Tibial nerve (tissue), 4 donors: ENCODE measurements around the gene STXBP4. TPM values are rescaled to one million over a fixed set of nuclear protein-coding genes. Genes with fewer than 3 reads are reported as not detected.

ENCODE experiments used
- DNase-seq, 2 donors: peaks; one replicate each; pipeline ENCODE4 v3.0.0-alpha.2; 2019; ENCODE audit warnings: low spot score in 2 of 2
- H3K27ac ChIP-seq, 4 donors: fragments of 200-600 bp; sonication (generic) in 3 of 4; one replicate each; pipeline ENCODE4 v1.5.1; 2017 to 2019; ENCODE audit warnings: mild to moderate bottlenecking in 1 of 4
- H3K27me3 ChIP-seq, 2 donors: fragments of 200-600 bp; sonication (generic) in 1 of 2; one replicate each; pipeline versions ENCODE4 v1.5.1 to v1.6.0; 2017 to 2019
- H3K36me3 ChIP-seq, 3 donors: fragments of 200-600 bp; sonication (generic); one replicate each; pipeline ENCODE4 v1.5.1; 2018 to 2019
- H3K4me1 ChIP-seq, 4 donors: fragments of 200-600 bp; sonication (generic) in 3 of 4; one replicate each; pipeline ENCODE4 v1.5.1; 2017 to 2019
- H3K4me3 ChIP-seq, 4 donors: fragments of 200-600 bp; sonication (generic) in 3 of 4; one replicate each; pipeline ENCODE4 v1.5.1; 2017 to 2019; ENCODE audit warnings: mild to moderate bottlenecking in 1 of 4, moderate library complexity in 1 of 4
- H3K9me3 ChIP-seq, 4 donors: fragments of 200-600 bp; sonication (generic) in 3 of 4; one replicate each; pipeline ENCODE4 v1.5.1; 2017 to 2019
- CTCF ChIP-seq, 5 experiments: fragments of 200-600 bp in 3 of 5; fragments of 450-650 bp in 2 of 5; sonication (generic) in 3 of 5; IDR thresholded peaks; one replicate each; pipeline ENCODE4 v1.5.1; 2016 to 2019; ENCODE audit warnings: antibody characterized with exemption in 5 of 5, mild to moderate bottlenecking in 3 of 5, moderate library complexity in 2 of 5
- EP300 ChIP-seq, 2 donors: sonication (generic); formaldehyde crosslinking; IDR thresholded peaks; one replicate each; pipeline ENCODE4 v1.6.1; 2017; ENCODE audit warnings: antibody characterized with exemption in 2 of 2, mild to moderate bottlenecking in 1 of 2
- POLR2A ChIP-seq, 2 donors: fragments of 450-650 bp; IDR thresholded peaks; one replicate each; pipeline ENCODE4 v1.6.1; 2017; ENCODE audit warnings: antibody characterized with exemption in 2 of 2, mild to moderate bottlenecking in 2 of 2, moderate library complexity in 2 of 2
- WGBS, 2 donors: methylation state at CpG; one replicate each; pipeline ENCODE4 v1.1.5; 2018; 5-methylcytosine and 5-hydroxymethylcytosine counted together
- total RNA-seq, 4 donors: library from RNA; depleted of rRNA; stranded (reverse); fragments of >200 nt; gene quantifications; one replicate each; pipeline ENCODE4 v1.1.0, GENCODE V29; 2016

STXBP4 gene
- total RNA-seq, 4 donors from 2014 or later: 21.6 to 64.8 (median 28.2) TPM

DNA sequence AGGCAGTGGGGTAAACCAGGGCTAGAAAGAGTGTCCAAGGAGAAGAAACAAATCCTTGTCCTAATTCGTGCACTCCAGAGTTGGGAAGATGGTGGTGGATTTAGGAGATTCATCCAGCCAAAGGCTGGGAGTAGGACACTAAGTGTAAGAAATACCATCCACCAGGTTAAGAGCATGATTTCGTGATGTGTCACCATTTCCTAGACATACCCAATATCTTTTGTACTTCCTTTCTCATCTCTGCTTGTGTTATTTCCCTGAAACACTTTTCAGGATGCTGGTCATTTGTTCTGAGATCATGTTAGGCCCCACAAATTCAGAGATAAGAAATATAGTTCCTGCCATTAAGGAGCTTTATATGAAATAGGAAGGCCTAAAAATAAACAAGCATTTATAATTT lies 189.9 kb downstream of the STXBP4 start:
- WGBS, 2 donors: 74 to 92% methylated on average over 2 of the region's 2 CpGs
- no peaks in the 10 kb centered on the region for H3K9me3 ChIP-seq
- TF ChIP-seq EP300 (IDR thresholded peaks at IDR 0.05) (no peak), POLR2A (IDR thresholded peaks at IDR 0.05) (no peak), CTCF (IDR thresholded peaks at IDR 0.05) (no peak)
- no peaks in the 10 kb centered on the region for H3K4me1 ChIP-seq
- no peak overlapping the region for H3K27ac ChIP-seq
- no peak for DNase-seq
- H3K36me3 ChIP-seq: peaks cover 0 to 10% (median 0%) of the 10 kb centered on the region in 3 donors
- H3K4me3 ChIP-seq: no peak overlapping the region
- no peaks in the 10 kb centered on the region for H3K27me3 ChIP-seq

- DNase-seq: no peak
- TF ChIP-seq CTCF (IDR thresholded peaks at IDR 0.05) (no peak), EP300 (IDR thresholded peaks at IDR 0.05) (no peak), POLR2A (IDR thresholded peaks at IDR 0.05) (no peak)
- peaks cover 0 to 10% (median 0%) of the 10 kb centered on the region in 3 donors for H3K36me3 ChIP-seq
- no peaks in the 10 kb centered on the region for H3K27me3 ChIP-seq
- H3K9me3 ChIP-seq: no peaks in the 10 kb centered on the region
- H3K4me3 ChIP-seq: no peak overlapping the region
- no peak overlapping the region for H3K27ac ChIP-seq
- no peaks in the 10 kb centered on the region for H3K4me1 ChIP-seq
- WGBS, 2 donors: 81 to 89% methylated on average over 2 of the region's 2 CpGs
Measured at GRCh38 chr17:55159251-55159650, 190.7 kb downstream of the STXBP4 start.

GRCh38 chr17:55160501-55160900 lies 191.9 kb downstream of the STXBP4 start:
- TF ChIP-seq POLR2A (IDR thresholded peaks at IDR 0.05): no peak
- no peak for TF ChIP-seq EP300 (IDR thresholded peaks at IDR 0.05)
- no peak for TF ChIP-seq CTCF (IDR thresholded peaks at IDR 0.05)
- 64% methylated on average over 7 of the region's 7 CpGs for WGBS, 2 donors

DNA sequence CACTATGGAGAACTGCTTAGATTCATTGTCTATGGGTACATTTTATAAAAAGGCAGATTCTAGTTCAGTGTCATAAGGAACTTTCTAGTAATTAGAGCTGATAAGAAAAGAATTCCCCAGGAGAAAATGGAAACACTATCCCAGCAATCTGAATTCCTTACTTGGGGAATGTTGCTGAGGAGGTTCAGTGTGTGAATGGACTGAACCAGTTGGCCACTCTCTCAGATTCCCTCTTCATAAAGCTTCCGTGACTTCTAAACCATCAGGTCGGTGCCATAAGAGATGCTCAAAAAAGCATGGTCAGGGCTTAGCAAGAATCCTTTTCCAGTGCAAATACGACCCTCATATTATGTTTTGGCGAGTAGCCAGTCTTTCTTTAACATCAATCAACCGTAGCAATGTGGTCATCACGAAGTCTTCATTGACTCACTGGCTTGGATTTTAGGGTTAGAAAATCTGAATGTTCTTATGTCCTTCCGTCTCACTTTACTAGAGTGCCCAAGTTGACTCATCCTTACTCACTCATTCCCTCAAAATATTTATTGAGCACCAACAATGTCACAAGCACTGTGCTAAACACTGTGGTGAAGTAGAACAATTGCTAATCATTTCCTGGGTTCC lies 193.5 kb downstream of the STXBP4 start:
- no peaks in the 10 kb centered on the region for H3K9me3 ChIP-seq
- H3K4me1 ChIP-seq: no peaks in the 10 kb centered on the region
- no peaks in the 10 kb centered on the region for H3K27me3 ChIP-seq
- H3K36me3 ChIP-seq: peaks cover 0 to 15% (median 0%) of the 10 kb centered on the region in 3 donors
- H3K27ac ChIP-seq: no peak overlapping the region
- no peak overlapping the region for H3K4me3 ChIP-seq
- TF ChIP-seq CTCF (IDR thresholded peaks at IDR 0.05) (no peak), EP300 (IDR thresholded peaks at IDR 0.05) (no peak), POLR2A (IDR thresholded peaks at IDR 0.05) (no peak)
- DNase-seq: no peak
- 64 to 71% methylated on average over 7 of the region's 7 CpGs for WGBS, 2 donors

More at GRCh38 chr17:55160501-55160900, 191.9 kb downstream of the STXBP4 start:
- Histone ChIP-seq H3K4me3 (no peak overlapping the region), H3K27me3 (no peaks in the 10 kb centered on the region), H3K9me3 (no peaks in the 10 kb centered on the region), H3K27ac (no peak overlapping the region), H3K4me1 (no peaks in the 10 kb centered on the region), H3K36me3 (peaks cover 0 to 15% (median 0%) of the 10 kb centered on the region in 3 donors)
- DNase-seq: peak in 1 of 2 donors; percentile 12

DNA sequence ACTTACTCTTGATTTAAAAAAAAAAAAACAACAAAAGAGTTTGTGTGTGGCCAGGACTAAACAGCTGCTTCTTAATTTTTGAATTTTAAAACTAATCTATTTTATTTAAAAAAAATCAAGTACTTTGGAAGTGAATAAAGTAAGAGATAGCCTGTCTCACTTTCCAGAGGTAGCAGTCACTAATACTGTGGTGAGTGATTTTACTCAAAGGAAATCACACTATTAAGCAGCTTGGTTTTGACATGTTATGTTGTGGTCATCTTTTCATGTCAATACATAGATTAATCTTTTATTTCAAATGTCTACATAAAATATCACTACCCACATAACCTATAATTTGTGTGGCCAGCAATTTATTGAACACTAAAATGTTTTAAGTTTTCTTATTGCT lies 194.0 kb downstream of the STXBP4 start:
- no peaks in the 10 kb centered on the region for H3K27me3 ChIP-seq
- no peaks in the 10 kb centered on the region for H3K9me3 ChIP-seq
- no peak overlapping the region for H3K4me3 ChIP-seq
- peaks cover 0 to 15% (median 0%) of the 10 kb centered on the region in 3 donors for H3K36me3 ChIP-seq
- no peak for DNase-seq
- H3K27ac ChIP-seq: no peak overlapping the region
- TF ChIP-seq POLR2A (IDR thresholded peaks at IDR 0.05): no peak
- TF ChIP-seq CTCF (IDR thresholded peaks at IDR 0.05): no peak
- TF ChIP-seq EP300 (IDR thresholded peaks at IDR 0.05): no peak
- no peaks in the 10 kb centered on the region for H3K4me1 ChIP-seq
